GM21737 (cell line): Measurements from ENCODE around the gene THAP7.

Source experiments
- ATAC-seq: cut with Tn5 transposase; IDR thresholded peaks from one replicate; pipeline ENCODE4 v1.9.1; 2021; ENCODE audit warnings: mild to moderate bottlenecking, moderate library complexity; ENCODE audit not compliant: unreplicated experiment

Gene THAP7

DNA sequence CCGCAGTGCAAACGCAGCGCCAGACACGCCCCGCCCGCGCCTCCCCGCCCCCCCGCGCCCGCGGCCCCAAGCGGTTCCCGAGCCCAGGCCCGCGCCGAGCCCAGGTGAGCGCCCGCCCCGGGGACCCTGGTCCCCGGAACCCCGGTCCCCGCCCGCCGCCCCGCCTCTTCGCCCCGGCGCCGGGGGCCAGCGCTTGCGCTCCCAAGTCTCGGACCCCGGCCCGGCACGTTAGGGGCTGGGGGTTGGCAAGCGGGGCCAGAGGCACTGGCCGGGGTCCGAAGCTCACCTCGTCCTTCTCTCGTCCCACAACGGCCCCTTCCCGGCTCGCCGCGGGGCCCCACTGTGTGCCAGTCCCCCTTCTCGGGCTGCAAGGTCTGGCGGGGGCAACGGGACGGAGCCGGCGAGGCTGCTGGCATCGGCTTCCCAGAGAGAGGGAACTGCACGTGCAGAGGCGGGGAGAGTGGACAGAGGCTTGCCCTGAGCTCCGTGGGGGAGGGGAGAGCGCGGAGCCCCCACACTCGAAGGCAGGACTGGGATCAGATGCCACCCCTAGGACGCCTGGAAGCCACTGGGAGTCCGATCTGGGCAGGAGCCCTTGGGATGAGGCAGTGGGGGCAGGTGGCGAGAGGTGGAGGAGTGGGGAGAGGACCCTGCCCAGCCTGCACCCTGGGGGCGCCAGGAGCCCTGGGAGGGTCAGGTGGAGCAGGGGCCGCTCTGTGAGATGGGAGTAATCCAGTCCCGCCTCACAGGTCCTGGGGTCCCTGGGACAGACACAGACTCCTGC is 36.6 kb downstream of the THAP7 start:
- ATAC-seq = no peak

DNA sequence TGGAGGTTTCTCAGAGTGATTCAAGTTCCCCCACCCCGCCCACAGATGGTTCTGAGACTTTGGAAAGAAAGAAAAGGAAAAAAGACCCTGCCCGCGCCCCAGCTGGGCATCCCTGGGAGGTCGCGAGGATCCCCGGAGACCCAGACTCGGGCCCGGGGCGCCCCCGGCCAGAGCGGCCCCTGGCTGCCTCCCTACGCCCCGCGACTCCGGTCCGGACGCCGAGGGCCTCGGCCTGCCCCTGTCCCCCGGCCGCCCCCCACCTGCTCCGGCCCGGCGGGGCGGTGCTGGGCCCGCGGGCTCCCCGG is 37.2 kb downstream of the THAP7 start:
- no peak for ATAC-seq

DNA sequence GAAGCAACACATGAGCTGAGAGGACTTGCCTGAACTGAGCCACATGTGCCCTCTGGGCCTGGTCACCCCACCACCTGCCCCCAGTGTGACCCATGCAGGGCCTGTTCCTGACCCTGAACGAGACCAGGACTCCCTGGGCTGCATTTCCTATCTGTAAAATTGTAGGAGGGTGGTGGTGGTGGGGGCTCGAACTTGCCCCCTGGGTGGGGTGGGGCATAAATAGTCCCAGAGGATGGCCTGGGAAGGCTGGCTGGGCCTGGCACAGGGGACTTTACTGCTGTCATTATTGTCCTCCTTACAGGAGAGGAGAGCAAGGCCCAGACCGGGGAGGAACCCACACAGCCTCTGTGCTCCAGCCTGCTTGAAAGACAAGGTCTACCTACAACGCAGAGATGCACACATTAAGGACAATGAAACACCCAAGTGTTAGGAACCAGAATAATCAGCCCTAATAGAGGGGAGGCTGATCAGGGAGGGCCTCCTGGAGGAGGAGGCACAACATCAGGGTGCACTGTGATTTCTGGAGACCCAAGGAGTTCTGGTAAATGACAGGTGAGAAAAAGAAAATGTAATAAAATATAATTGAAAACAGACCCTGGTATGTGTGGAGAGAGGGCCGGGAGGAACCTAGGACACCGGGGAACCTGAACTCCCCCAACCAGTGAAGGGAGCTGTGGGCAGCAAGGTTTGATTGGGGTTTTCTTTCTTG is 37.7 kb downstream of the THAP7 start:
- no peak for ATAC-seq

DNA sequence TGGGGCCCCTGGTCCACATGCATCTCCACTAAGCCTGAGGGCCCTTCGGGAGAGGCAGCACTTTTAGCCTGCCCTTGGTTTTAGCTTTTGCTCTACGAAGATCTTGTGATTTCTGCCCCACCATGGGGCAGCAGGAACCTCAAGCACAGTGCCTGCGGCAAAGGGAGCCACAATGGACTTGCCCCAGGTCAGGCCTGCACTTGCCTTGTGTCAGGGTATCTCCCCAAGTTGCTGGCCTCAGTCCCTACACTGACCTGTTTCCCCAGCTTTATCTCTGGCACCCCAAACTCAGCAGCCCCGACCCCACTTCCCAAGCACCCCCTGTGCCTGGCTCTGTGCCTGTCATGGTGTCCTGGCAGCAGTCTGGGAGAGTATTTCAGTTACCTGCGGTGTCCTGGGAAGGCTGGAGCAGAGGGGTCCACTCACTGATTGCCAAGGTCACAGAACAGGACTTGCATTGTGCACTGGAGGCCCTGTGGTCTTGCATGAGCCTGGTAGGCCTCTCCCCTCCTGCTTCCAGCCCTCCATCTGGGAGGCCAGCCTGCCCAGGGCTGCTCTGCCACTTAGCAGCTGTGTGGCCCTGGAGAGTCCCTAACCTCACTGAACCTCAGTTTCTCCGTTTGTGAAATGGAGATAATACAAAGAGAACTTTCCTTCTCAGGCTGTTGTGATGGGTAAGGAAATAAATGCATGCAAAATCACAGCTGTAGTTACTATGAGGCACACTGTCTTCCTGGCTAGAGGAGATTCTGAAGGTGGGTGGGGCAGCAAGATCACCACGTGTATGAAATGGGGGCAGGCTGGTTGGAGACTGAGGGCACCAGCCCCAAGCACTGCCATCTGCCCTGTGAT is 38.5 kb downstream of the THAP7 start:
- no peak for ATAC-seq

DNA sequence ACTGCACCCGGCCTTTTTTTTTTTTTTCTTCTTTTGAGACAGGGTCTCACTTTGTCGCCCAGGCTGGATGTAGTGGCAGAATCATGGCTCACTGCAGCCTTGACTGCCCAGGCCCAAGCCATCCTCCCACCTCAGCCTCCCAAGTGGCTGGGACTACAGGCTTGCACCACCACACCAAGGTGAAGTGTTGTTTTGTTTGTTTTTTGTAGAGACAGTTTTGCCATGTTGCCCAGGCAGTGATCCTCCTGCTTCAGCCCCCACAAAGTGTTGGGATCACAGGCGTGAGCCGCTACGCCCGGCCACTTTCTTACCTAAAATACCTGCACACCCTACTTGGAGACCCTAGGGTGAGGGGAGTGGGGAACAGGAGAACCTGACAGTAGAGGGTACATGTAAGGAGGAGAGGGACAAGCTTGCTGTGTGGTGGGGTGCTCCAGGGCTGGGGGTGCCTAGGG is 39.4 kb downstream of the THAP7 start:
- no peak for ATAC-seq

DNA sequence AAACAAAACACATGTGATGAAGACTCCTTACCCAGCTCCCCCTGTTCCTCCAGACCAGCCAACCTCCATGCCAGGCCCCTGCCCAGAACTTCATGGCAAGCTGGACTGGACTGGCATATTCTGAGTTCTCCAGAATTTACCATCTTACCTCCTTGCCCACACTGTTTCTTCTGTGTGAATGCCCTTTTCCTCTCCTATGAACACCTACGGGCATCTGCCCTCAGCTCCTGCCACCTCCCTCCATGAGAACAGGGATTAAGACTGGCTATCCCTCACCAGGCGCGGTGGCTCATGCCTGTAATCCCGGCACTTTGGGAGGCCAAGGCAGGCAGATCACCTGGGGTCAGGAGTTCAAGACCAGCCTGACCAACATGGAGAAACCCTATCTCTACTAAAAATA is 41.3 kb downstream of the THAP7 start:
- ATAC-seq = no peak

DNA sequence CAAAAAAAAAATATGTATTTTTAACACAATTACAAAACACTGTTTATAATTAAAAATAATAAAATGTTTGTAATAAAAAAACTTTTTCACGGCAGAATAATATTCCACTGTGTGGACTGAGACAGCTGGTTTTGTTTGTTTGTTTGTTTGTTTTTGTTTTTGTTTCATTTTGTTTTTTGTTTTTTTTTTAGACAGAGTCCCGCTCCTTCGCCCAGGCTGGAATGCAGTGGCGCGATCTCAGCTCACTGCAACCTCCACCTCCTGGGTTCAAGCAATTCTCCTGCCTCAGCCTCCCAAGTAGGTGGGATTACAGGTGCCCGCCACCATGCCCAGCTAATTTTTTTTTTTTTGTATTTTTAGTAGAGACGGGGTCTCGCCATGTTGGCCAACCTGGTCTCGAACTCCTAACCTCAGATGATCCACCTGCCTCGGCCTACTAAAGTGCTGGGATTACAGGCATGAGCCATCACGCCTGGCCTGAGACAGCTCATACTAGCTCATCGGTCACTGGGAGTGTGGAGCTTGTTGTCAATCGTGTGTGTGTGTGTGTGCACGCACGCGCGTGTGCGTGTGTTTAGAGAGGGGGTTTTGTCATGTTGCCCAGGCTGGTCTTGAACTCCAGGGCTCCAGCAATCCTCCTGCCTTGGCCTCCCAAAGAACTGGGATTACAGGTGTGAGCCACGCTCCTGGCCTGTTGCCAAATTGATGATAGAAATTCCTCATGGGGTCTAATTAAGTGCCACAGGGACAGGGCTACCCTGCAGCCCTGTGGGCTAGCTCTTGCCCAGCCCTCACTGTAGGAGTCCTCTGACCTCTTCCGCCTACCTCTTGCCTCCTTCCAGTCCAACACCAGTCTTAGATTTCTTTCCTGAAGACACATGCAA is 42.1 kb downstream of the THAP7 start:
- ATAC-seq = no peak

DNA sequence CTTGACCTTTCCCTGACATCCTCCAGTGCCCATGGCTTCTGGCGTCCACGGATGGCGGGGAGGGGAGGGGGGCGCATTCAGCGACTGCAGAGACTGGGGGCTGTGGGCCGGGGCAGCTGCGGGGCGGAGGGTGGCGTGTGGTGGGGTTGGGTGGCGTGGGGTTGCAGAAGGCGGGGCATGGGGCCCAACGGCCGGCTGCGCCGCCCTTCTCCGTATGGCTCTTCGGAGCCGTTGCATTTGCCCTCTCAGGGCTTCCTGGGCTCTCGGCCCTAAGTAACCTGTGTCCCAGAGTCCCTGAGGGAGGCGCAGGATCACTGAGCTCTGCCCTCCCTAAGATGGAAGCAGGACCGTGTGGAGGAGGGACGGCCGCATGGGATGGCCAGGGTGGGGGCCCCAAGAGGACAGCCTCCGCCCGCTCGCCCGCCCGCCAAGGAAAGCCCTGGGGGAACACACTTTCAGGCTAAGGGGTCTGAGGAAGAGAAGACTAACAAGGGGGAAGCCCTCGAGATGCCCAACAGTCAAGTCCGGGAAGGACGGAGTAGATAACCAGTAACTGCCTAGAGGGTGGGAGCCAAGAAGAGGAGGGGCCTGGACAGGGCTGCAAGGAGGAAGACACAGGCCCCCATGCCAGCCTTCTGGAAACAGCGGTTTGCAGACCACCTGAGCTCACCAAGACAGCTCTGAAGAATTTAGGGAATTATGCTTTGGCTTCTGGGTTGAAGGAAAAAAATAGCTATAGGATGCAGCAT is 44.1 kb downstream of the THAP7 start:
- ATAC-seq = no peak

DNA sequence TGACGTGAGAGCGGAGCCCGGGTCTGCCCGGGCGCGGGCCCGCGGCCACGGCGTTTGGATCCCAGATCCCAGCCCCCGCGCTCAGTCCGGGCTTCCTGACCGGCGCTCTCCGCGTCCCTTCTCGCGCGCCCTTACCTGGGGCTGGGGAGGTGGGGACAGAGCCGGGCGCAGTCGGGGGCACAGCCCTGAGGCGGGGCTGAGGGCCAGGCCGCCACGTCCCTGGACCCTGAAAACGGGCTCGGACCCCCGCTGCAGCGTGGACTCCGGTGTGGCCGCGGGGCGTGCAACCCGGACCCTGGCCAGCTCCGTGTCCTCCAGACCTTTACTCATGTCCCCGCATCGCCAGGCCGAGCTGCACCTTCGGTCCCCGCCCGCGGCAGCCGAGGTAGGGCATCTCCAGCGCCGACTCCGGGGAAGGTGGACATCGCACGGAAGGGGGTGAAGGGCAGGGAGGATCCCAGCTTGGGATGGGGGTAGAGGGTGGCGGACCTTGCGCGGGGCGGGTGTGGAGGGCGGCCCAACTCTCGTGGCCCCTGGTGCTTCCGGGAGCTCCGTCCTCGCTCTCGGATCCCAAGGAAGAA is 44.7 kb downstream of the THAP7 start:
- ATAC-seq = no peak

DNA sequence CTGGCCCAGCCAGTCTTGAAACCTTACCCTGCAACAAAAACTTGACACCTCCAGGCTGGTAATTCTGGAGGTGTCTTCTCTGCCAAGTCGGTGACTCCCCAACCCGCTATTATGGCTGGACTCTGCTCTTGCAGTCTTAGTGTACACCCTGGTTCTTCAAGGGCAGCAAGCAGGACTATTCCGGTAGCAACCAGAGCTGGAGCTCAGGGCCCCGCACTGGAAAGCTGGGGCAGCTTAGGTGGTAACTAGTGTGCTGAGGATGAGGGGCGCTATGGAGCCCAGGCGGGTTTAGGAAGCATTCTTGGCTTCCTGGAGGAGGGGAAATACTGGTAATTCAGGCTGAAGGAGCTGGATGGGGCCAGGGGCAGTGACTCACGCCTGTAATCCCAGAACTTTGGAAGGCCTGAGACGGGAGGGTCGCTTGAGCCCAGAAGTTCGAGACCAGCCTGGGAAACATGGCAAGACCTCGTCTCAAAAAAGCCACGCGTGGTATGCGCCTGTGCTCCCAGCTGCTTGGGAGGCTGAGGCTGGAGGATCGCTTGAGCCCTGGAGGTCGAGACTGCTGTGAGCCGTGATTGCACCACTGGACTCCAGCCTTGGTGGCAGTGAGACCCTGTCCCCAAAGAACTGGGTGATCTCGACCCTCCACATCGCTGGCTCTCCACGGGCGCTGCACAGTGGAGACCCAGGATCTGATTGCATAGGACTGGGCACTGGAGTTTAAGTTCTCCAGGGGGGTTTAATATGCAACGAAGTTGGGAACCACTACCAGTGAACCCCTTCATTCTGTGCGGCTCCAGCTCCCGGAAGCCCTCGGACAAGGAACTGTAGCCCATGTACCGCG is 45.4 kb downstream of the THAP7 start:
- ATAC-seq = no peak

DNA sequence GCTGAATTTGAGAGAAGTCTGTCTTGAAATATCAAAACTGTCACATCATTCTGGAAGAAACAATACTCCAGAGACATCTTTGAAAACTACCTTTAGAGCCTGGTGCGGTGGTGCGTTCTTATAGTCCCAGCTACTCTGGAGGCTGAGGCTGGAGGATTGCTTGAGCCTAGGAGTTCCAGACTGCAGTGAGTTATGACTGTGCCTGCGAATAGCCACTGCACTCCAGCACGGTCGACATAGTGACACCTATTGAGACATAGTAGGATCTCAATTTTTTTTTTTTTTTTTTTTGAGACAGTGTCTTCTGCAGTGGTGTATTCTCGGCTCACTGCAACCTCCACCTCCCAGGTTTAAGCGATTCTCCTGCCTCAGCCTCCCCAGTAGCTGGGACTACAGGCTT is 46.4 kb downstream of the THAP7 start:
- ATAC-seq = no peak

DNA sequence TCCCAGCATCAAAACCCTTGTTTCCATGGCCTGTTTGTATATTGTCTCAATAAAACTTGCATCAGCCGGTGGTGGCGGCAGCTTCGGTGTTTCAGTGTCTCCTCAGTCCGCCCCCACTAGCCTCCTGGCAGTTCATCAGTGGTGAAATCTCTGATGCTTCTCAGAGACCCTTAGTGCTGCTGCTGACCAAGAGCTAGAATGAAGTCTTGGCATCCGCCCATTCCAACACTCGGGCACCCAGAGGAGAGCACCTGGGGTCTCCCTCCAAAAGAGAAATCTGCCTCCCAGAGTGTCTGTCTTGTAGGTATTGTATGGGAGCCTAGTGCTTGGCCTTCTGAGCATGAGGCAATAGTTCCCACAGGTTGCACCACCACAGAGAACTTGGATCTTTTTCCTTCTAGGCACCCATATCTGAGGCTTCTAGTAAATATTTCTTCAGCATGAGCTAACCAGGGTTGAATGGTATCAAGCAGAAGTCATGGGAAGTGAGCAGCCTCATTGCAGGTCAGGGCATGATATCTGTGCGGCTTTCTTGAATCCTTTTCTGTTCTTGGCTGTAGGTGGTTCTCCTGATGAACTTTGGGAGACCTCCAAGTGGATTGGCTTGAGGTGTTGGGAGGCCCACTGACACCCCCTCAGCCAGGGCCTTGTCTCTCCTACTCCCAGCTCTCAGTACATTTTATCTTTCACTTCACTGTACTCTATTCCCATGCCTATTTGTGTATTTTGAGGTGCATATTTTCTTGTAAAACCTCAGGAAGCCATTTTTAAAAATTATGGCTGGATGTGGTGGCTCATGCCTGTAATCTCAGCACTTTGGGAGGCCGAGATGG is 48.0 kb downstream of the THAP7 start:
- ATAC-seq = no peak

DNA sequence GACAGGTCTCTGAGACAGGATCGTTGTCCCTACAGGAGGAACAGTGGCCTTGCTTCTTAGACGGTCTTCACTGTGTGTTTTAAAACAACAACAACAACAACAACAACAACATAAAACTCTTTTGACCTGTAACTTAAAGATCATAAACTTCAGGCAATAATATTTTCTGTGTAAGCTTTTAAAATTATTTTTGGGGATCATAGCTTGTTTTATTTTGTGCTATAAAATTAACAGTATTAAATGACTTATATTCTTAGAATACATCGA is 48.6 kb downstream of the THAP7 start:
- no peak for ATAC-seq

DNA sequence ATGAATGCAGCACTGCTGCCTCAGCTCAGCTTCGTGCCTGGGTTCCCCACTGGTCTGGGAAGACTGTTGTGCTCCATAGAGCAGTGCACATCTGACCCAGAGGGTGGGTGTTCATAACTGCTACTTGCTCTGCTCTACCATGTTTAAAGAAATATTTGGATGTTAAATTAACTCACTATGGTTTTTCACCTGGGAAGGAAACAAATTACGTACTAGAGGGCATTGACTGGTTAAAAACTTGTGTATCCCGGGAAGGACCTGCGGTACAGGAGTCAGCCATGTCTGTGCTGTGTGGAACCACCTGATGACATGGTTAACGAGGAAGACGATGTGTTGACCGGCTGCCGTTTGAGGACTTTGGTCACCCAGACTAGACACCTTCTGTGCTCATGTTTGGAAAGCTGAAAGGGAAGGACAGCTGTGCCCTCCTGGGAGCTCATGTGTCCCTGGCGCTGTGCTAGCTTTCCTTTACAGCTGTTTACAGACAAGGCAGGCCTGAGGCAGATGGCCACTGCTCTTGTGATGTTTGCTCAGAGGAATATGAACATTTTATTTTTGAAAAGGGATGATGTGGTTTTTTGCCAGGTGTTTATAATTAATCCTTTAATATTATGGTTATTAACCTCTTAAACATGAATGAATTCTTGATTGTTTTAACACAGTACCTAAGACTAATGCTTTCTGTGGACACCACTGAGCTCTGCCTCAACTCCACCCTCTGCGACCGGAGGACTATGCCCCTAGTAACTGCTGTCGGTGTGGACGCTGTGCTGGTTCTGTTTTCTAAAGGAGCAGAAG is 49.2 kb downstream of the THAP7 start:
- ATAC-seq = no peak

DNA sequence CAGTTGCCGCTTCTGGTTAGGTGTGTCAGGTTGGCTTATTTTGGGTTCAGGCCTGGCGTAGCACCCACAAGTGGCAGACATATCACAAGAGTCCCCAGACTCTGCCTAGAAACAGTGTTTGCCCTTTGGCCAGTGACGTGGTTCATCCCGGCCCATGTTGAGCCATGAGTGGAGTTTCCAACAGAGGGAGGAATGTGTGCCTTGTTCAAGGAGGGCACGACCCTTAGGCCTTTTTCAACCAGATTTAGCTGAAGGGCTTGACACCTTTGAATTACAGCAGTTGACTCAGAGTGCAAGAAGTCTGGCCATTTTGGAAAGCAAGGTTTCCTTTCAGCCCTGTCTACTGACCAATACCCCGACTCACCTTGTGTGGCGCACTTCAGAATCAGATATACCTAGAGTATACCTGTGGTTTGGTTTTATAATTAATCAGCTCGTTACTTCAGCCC is 50.0 kb downstream of the THAP7 start:
- no peak for ATAC-seq

DNA sequence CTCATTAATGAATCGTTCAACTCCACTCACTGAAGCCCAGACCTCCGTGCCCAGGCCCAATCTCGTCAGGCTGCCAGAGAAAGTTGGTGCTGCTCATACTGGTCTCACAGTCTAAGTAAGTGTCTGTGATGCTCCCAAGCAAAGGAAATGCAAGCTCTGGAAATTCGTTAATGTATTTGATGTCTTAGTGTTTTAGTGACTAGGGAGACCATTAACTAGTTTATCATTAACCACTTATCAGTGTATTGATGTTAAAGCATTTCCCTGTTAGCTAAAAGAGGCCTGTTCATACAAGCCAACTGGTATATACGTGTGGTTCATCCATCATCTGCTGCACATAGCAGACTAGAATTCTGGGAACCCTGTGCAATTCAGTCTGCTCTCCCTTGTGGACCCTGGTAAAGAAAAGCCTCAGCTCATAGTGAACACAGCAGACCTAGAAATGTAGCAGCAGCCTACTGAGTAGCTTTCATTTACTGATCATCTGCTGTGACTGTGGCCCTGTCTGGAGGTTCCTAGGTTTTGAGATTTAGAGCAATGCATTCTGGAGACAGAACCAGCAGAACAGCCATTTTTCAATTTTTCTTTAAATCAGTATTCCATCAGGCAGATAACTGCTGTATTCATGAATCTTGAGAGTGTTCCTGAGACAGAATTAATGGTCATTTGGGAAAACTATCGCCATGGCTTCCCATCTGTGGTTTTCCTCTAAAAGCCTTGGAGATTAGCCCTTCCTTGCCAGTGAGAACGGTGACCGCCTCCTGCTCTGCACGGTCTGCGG is 50.6 kb downstream of the THAP7 start:
- ATAC-seq = no peak
